Skeletal muscle tissue (tissue), 4 donors: ENCODE results near the gene KCNA1. TPM values are rescaled to one million over a fixed set of nuclear protein-coding genes. Genes with fewer than 3 reads are reported as not detected.
"Not testable (repeated sequence)": the region's sequence is repeated elsewhere in the genome, so short reads cannot be mapped to it uniquely, and the experiment has no call there.

Experiments
- H3K27ac ChIP-seq: one replicate; pipeline ENCODE4 v1.7.0; 2013; ENCODE audit warnings: mild to moderate bottlenecking, low read depth, low read length, inconsistent platforms
- H3K27me3 ChIP-seq, 3 donors: one replicate each; pipeline ENCODE4 v1.7.0; 2013; ENCODE audit warnings: low read length in 3 of 3; ENCODE audit not compliant: control insufficient read depth in 3 of 3, insufficient read depth in 3 of 3
- H3K36me3 ChIP-seq, 3 donors: one replicate each; pipeline ENCODE4 v1.7.0; 2013; ENCODE audit warnings: low read length in 3 of 3; ENCODE audit not compliant: control insufficient read depth in 3 of 3, insufficient read depth in 3 of 3
- H3K4me1 ChIP-seq, 3 donors: one replicate each; pipeline ENCODE4 v1.7.0; 2013; ENCODE audit warnings: low read length in 3 of 3, mild to moderate bottlenecking in 3 of 3; ENCODE audit not compliant: control insufficient read depth in 3 of 3, insufficient read depth in 3 of 3
- H3K4me3 ChIP-seq, 3 donors: one replicate each; pipeline ENCODE4 v1.7.0; 2013; ENCODE audit warnings: low read length in 3 of 3
- H3K9ac ChIP-seq, 3 donors: one replicate each; pipeline ENCODE4 v1.7.0; 2013; ENCODE audit warnings: low read length in 3 of 3, mild to moderate bottlenecking in 3 of 3, moderate library complexity in 2 of 3, low read depth in 1 of 3
- H3K9me3 ChIP-seq, 3 donors: one replicate each; pipeline ENCODE4 v1.7.0; 2013; ENCODE audit warnings: low read length in 3 of 3; ENCODE audit not compliant: control insufficient read depth in 3 of 3
- total RNA-seq: library from RNA; depleted of rRNA; stranded (reverse); fragments of >200 nt; gene quantifications from one replicate; pipeline ENCODE4 v1.2.3, GENCODE V29; 2014
- donor health status: Osteomylitis.

The KCNA1 gene
- total RNA-seq, 1 donor from 2014 or later, result 1.6 TPM

DNA sequence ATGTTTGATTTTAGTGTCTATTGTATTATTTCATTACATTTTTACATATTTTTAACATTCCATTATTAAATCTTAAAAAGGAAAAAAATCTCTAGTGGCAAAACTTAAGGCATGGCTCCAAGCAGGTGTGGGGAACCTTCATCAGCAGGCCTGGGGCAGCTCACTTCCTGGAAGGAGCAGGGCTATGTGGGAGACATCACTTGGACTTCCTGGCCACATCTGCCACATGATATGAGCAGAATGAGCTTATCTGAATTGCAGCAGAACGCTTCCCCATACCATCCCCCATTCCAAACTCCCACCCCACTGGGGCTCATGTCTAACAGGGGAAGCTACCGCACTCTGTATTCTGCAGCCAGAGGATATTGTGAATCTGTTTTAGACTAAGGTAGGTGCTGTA, 35.0 kb upstream of the KCNA1 start:
- H3K9ac ChIP-seq, result no peak overlapping the region
- H3K27ac ChIP-seq, result no peak overlapping the region
- peaks cover 11 to 12% (median 11%) of the 10 kb centered on the region in 3 donors for H3K27me3 ChIP-seq
- H3K36me3 ChIP-seq, result no peaks in the 10 kb centered on the region
- H3K9me3 ChIP-seq, result no peaks in the 10 kb centered on the region
- no peak overlapping the region for H3K4me3 ChIP-seq
- H3K4me1 ChIP-seq, result no peaks in the 10 kb centered on the region

DNA sequence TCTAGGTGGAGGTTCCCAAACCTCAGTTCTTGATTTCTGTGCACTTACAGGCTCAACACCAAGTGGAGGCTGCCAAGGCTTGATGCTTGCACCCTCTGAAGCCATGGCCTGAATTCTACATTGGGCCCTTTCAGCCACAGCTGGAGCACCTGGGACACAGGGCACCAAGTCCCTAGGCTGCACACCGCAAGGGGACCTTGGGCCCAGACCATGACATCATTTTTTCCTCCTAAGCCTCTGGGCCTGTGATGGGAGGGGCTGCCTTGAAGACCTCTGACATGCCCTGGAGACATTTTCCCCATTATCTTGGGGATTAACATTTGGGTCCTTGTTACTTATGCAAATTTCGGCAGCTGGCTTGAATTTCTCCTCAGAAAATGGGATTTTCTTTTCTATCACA, 30.2 kb upstream of the KCNA1 start:
- H3K4me3 ChIP-seq, H3K4me1 ChIP-seq, H3K9me3 ChIP-seq, H3K27ac ChIP-seq, H3K9ac ChIP-seq, H3K36me3 ChIP-seq: not testable (repeated sequence)
- peaks cover 5 to 19% (median 6%) of the 10 kb centered on the region in 3 donors for H3K27me3 ChIP-seq

- H3K4me1 ChIP-seq, result peaks cover 0 to 7% (median 0%) of the 10 kb centered on the region in 3 donors
- no peak overlapping the region for H3K4me3 ChIP-seq
- peaks cover 8 to 17% (median 8%) of the 10 kb centered on the region in 3 donors for H3K27me3 ChIP-seq
Measured at GRCh38 chr12:4881266-4882064, 28.2 kb upstream of the KCNA1 start.

DNA sequence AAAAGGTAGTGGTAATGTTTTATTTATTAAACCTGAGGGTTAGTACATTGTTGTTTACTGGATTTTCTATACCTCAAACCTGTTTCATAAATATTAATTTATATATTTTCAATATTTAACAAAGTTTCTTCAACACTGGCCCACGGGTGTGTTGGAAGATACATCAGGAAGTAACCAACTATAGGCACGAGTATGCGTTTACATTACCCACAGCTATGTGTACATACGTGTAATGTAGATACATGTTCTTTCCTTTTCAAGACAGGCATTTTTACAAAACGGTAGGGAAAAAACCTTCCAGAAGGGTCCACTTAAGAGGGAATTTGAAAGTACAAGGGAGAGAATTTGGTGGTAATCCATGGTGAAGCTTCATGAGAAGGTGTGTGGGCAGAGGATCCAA, 17.8 kb upstream of the KCNA1 start:
- Histone ChIP-seq H3K4me1 (no peaks in the 10 kb centered on the region), H3K4me3 (no peak overlapping the region), H3K36me3 (no peaks in the 10 kb centered on the region), H3K27ac (no peak overlapping the region), H3K27me3 (peaks cover 3 to 16% (median 10%) of the 10 kb centered on the region in 3 donors), H3K9me3 (no peaks in the 10 kb centered on the region), H3K9ac (no peak overlapping the region)

More at GRCh38 chr12:4881266-4882064, 28.2 kb upstream of the KCNA1 start:
- no peak overlapping the region for H3K27ac ChIP-seq
- H3K9me3 ChIP-seq, result no peaks in the 10 kb centered on the region
- no peak overlapping the region for H3K9ac ChIP-seq
- H3K36me3 ChIP-seq, result no peaks in the 10 kb centered on the region

GRCh38 chr12:4892418-4892817, 17.3 kb upstream of the KCNA1 start:
- Histone ChIP-seq H3K9ac (no peak overlapping the region), H3K9me3 (no peaks in the 10 kb centered on the region), H3K36me3 (no peaks in the 10 kb centered on the region), H3K4me1 (no peaks in the 10 kb centered on the region), H3K4me3 (no peak overlapping the region), H3K27me3 (peaks cover 3 to 13% (median 10%) of the 10 kb centered on the region in 3 donors), H3K27ac (no peak overlapping the region)

GRCh38 chr12:4894019-4894418, 15.7 kb upstream of the KCNA1 start:
- Histone ChIP-seq H3K27ac (no peak overlapping the region), H3K9ac (no peak overlapping the region), H3K4me3 (no peak overlapping the region), H3K27me3 (peaks cover 3 to 13% (median 12%) of the 10 kb centered on the region in 3 donors), H3K4me1 (no peaks in the 10 kb centered on the region), H3K36me3 (no peaks in the 10 kb centered on the region), H3K9me3 (no peaks in the 10 kb centered on the region)

DNA sequence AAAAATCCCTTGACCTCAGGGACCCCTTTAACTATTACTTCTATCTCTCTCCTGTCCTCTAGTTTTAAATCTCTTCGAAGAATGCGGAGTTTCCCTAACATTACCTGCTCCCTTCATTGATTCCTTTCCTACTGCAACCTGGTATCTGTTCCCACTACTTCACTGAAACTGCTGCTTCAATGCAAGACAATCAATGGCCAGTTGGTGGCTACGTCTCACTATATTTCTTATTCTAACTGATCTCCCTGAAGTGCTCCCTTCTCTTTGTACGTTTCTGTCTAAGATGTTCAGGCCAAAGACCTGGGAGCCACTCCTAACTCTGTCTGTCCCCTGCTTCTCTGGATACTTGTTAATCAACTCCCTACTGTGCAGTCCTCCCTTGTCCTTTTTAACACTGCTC, 10.3 kb upstream of the KCNA1 start:
- no peak overlapping the region for H3K27ac ChIP-seq
- no peaks in the 10 kb centered on the region for H3K9me3 ChIP-seq
- no peak overlapping the region for H3K4me3 ChIP-seq
- H3K27me3 ChIP-seq, result peaks cover 0 to 7% (median under 1%) of the 10 kb centered on the region in 3 donors
- no peak overlapping the region for H3K9ac ChIP-seq
- H3K4me1 ChIP-seq, result no peaks in the 10 kb centered on the region
- no peaks in the 10 kb centered on the region for H3K36me3 ChIP-seq

DNA sequence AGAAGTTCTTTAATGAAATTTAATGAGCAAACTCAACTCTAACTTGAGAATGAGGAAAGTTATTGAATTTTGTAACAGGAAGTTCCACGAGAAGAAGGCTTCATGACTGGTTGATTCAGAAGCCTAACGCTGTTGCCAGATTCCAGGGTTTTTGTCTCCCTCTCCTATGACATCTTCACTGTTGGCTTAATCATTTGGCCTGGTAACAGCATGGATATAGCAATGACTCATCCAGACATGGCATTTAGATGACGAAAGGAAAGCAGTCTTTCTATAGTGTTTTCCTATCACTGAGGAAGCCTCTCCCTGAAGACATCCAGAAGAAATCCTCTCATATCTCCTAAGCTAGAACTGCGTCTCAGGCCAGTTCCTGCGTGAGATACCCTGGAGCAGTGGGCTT, 9.4 kb upstream of the KCNA1 start:
- peaks cover 4 to 13% (median 4%) of the 10 kb centered on the region in 3 donors for H3K27me3 ChIP-seq

DNA sequence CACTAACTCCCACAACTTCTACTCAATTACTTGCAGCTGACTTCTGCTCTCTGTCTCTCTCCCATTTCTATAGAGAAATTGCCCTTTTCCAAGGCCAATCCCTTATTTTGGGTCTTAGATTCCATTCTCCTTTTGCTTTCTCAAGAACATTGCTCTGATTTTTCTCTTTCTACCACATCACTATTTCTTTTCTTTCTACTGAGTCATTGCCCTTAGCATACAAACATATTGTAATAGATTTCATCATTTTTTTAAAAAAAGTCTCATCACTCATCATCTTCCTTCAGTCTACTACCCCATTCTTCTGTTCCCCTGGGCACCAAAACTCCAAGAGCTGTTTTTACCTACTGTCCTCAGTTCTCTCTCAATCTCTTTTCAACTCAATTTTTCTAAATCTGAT, 4.4 kb upstream of the KCNA1 start:
- no peak overlapping the region for H3K4me3 ChIP-seq
- H3K9me3 ChIP-seq, result no peaks in the 10 kb centered on the region
- H3K4me1 ChIP-seq, result peaks cover 13 to 15% (median 14%) of the 10 kb centered on the region in 3 donors
- H3K27ac ChIP-seq, result no peak overlapping the region
- peaks cover 37 to 47% (median 44%) of the 10 kb centered on the region in 3 donors for H3K27me3 ChIP-seq
- H3K36me3 ChIP-seq, result no peaks in the 10 kb centered on the region
- no peak overlapping the region for H3K9ac ChIP-seq

More for the DNA sequence above, 9.4 kb upstream of the KCNA1 start:
- no peaks in the 10 kb centered on the region for H3K4me1 ChIP-seq
- no peak overlapping the region for H3K9ac ChIP-seq
- H3K27ac ChIP-seq, result no peak overlapping the region
- H3K9me3 ChIP-seq, result no peaks in the 10 kb centered on the region
- no peak overlapping the region for H3K4me3 ChIP-seq
- H3K36me3 ChIP-seq, result no peaks in the 10 kb centered on the region

DNA sequence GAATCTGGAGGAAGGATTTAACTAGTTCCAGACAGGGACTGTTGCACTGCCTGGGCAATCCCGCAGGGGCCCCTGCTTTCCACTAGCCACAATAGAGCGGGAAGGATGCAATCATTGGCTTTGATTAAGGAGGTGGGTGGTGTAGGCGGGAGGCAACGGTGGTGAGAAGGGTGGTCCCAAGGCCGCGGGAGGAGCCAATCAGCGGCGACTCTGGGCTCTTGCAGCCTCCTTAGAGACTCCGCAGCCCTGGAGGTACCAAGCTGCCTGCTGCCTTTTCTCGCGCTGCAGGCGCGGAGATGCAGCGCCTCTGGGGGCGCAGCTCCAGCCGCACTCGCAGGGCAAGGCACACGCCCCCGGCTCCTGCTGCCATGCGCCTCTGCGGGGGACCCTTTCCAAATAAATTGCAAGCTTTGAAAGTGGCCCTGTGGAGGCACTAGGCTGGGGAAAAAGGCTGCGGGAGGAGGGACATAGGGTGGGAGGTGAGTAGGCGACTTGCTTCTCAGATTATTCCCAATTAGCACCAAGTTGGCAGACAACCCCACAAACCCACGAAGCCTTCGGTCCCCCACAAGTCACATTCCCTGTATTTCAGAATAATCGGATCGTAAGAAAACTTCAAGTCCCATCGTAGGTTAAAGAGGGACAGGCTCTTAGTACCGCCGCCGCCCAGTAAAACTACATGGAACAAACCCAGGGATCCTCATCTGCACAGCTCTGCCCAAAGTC, 858 bp upstream of the KCNA1 start:
- Histone ChIP-seq H3K9ac (no peak overlapping the region), H3K36me3 (no peaks in the 10 kb centered on the region), H3K27me3 (peaks cover 60 to 65% (median 64%) of the 10 kb centered on the region in 3 donors), H3K4me3 (peak overlapping the region; percentile 23 to 70 (median 60)), H3K9me3 (peaks cover 0 to 3% (median 2%) of the 10 kb centered on the region in 3 donors), H3K4me1 (peaks cover 18 to 22% (median 19%) of the 10 kb centered on the region in 3 donors), H3K27ac (no peak overlapping the region)
